H1 (cell line): ENCODE measurements around the gene OR4A16. TPM values are rescaled to one million over a fixed set of nuclear protein-coding genes. Genes with fewer than 3 reads are reported as not detected.

ENCODE experiments used
- CTCF ChIA-PET: fragments of 300-600 bp; sonication (Branson Sonifier 250); formaldehyde crosslinking; loops from one replicate; lab custom pipeline; 2021; ENCODE audit not compliant: partially characterized antibody; lab: Charles Lee
- POLR2A ChIA-PET: fragments of 300-600 bp; sonication (Branson Sonifier 250); formaldehyde crosslinking; loops from one replicate; lab custom pipeline; 2021; ENCODE audit warnings: inconsistent platforms; ENCODE audit not compliant: partially characterized antibody; lab: Charles Lee
- DNase-seq, 2 experiments: peaks; one replicate each; pipeline versions ENCODE4 v3.0.0 to v3.0.0-alpha.2; 2010 to 2022; ENCODE audit warnings: low spot score in 2 of 2, low read depth in 1 of 2, mixed read lengths in 1 of 2
- FAIRE-seq: peaks from 2 replicates; lab custom pipeline; 2011; peaks lifted over from hg19 to GRCh38; lab: Jason Lieb, UNC
- H2AFZ ChIP-seq: 2 replicates; pipeline ENCODE4 v1.8.1; 2012; ENCODE audit warnings: low read length, inconsistent platforms
- H2AK5ac ChIP-seq: 2 replicates; pipeline ENCODE4 v1.6.1; 2013; ENCODE audit warnings: low read depth, low read length
- H2BK120ac ChIP-seq: replicated peaks from 2 replicates; pipeline ENCODE3; 2013; ENCODE audit warnings: low read depth, low read length, inconsistent platforms
- H2BK12ac ChIP-seq: 2 replicates; pipeline ENCODE4 v1.6.1; 2013; ENCODE audit warnings: low read depth, low read length
- H2BK15ac ChIP-seq: 2 replicates; pipeline ENCODE4 v1.6.1; 2013; ENCODE audit warnings: low read length
- H2BK20ac ChIP-seq: 2 replicates; pipeline ENCODE4 v1.6.1; 2013; ENCODE audit warnings: low read length
- H2BK5ac ChIP-seq: 2 replicates; pipeline ENCODE4 v1.6.1; 2013; ENCODE audit warnings: low read depth, low read length
- H3K14ac ChIP-seq: 2 replicates; pipeline ENCODE4 v1.6.1; 2013; ENCODE audit warnings: inconsistent platforms; ENCODE audit not compliant: insufficient read length
- H3K18ac ChIP-seq: 2 replicates; pipeline ENCODE4 v1.6.1; 2013; ENCODE audit warnings: low read length; ENCODE audit errors: extremely low read depth
- H3K23ac ChIP-seq: 2 replicates; pipeline ENCODE4 v1.6.1; 2013; ENCODE audit warnings: inconsistent platforms; ENCODE audit not compliant: insufficient read length
- H3K23me2 ChIP-seq: 2 replicates; pipeline ENCODE4 v1.6.1; 2013; ENCODE audit warnings: low read depth, low read length
- H3K27ac ChIP-seq: 2 replicates; pipeline ENCODE4 v1.6.1; 2011; ENCODE audit warnings: low read depth, low read length, inconsistent platforms
- H3K27me3 ChIP-seq, 4 experiments: replicated peaks in 1 of 4; 1 replicate in 1 of 4; 2 replicates in 3 of 4; pipeline versions ENCODE4 v1.6.1 to v1.8.1; 2011 to 2013; ENCODE audit warnings: low read length in 3 of 4, mild to moderate bottlenecking in 3 of 4, inconsistent platforms in 2 of 4, mixed read lengths in 2 of 4, moderate library complexity in 1 of 4; ENCODE audit not compliant: control insufficient read depth in 3 of 4, insufficient read depth in 3 of 4; ENCODE audit errors: extremely low read depth in 1 of 4
- H3K36me3 ChIP-seq, 4 experiments: 2 replicates each; pipeline versions ENCODE4 v1.6.1 to v1.8.1; 2011 to 2013; ENCODE audit warnings: mild to moderate bottlenecking in 4 of 4, low read length in 3 of 4, moderate library complexity in 2 of 4, control low read depth in 1 of 4, inconsistent platforms in 1 of 4; ENCODE audit not compliant: insufficient read depth in 4 of 4, control insufficient read depth in 2 of 4
- H3K4ac ChIP-seq: replicated peaks from 2 replicates; pipeline ENCODE3; 2013; ENCODE audit warnings: low read length, low read depth, mixed read lengths, inconsistent platforms; ENCODE audit not compliant: insufficient read length
- H3K4me1 ChIP-seq, 4 experiments: replicated peaks in 1 of 4; 1 replicate in 1 of 4; 2 replicates in 3 of 4; pipeline versions ENCODE4 v1.6.1 to v1.8.1; 2011 to 2013; ENCODE audit warnings: low read length in 3 of 4, inconsistent platforms in 2 of 4, mixed read lengths in 1 of 4; ENCODE audit not compliant: insufficient read depth in 4 of 4, control insufficient read depth in 3 of 4
- H3K4me2 ChIP-seq, 2 experiments: 2 replicates each; pipeline versions ENCODE4 v1.6.1 to v1.8.1; 2011 to 2013; ENCODE audit warnings: low read depth in 2 of 2, low read length in 2 of 2, control low read depth in 1 of 2, inconsistent platforms in 1 of 2, mild to moderate bottlenecking in 1 of 2; ENCODE audit not compliant: insufficient read depth in 1 of 2
- H3K4me3 ChIP-seq, 4 experiments: fragments of 200-600, 300-600 bp in 1 of 4; sonication (generic), shearing (Covaris generic), sonication (Bioruptor Twin) in 1 of 4; 2 replicates each; pipeline versions ENCODE4 v1.5.1 to v1.8.1; 2011 to 2016; ENCODE audit warnings: low read length in 4 of 4, low read depth in 3 of 4, control low read depth in 2 of 4, inconsistent platforms in 2 of 4, mild to moderate bottlenecking in 2 of 4, mixed read lengths in 1 of 4, moderate library complexity in 1 of 4; ENCODE audit not compliant: insufficient read depth in 2 of 4; ENCODE audit errors: extremely low read depth in 1 of 4
- H3K56ac ChIP-seq: replicated peaks from 2 replicates; pipeline ENCODE3; 2013; ENCODE audit warnings: low read depth, mild to moderate bottlenecking, mixed read lengths, low read length, inconsistent platforms; ENCODE audit not compliant: insufficient read length
- H3K79me1 ChIP-seq: 2 replicates; pipeline ENCODE4 v1.6.1; 2013; ENCODE audit warnings: low read depth, low read length, control low read depth
- H3K79me2 ChIP-seq, 2 experiments: 2 replicates each; pipeline versions ENCODE4 v1.6.1 to v1.8.1; 2012 to 2013; ENCODE audit warnings: low read length in 2 of 2, mild to moderate bottlenecking in 2 of 2, inconsistent platforms in 1 of 2; ENCODE audit not compliant: insufficient read depth in 2 of 2, control insufficient read depth in 1 of 2
- H3K9ac ChIP-seq, 4 experiments: replicated peaks in 1 of 4; 1 replicate in 1 of 4; 2 replicates in 3 of 4; pipeline versions ENCODE4 v1.6.1 to v1.8.1; 2011 to 2013; ENCODE audit warnings: low read depth in 3 of 4, low read length in 3 of 4, control low read depth in 2 of 4, mild to moderate bottlenecking in 2 of 4, moderate library complexity in 2 of 4, inconsistent platforms in 1 of 4; ENCODE audit errors: extremely low read depth in 1 of 4
- H3K9me3 ChIP-seq, 2 experiments: 2 replicates each; pipeline versions ENCODE4 v1.6.1 to v1.8.1; 2012 to 2013; ENCODE audit warnings: mild to moderate bottlenecking in 2 of 2, moderate library complexity in 2 of 2, control low read depth in 1 of 2, inconsistent platforms in 1 of 2, low read depth in 1 of 2, low read length in 1 of 2, mixed read lengths in 1 of 2; ENCODE audit not compliant: insufficient read depth in 2 of 2
- H4K20me1 ChIP-seq, 2 experiments: replicated peaks in 1 of 2; 2 replicates each; pipeline versions ENCODE3 to v1.8.1; 2011 to 2013; ENCODE audit warnings: inconsistent platforms in 2 of 2, low read length in 2 of 2, mild to moderate bottlenecking in 1 of 2; ENCODE audit not compliant: insufficient read depth in 2 of 2, control insufficient read depth in 1 of 2
- H4K5ac ChIP-seq: 2 replicates; pipeline ENCODE4 v1.6.1; 2013; ENCODE audit warnings: low read length, low read depth, mixed read lengths, inconsistent platforms; ENCODE audit not compliant: insufficient read length
- H4K8ac ChIP-seq: 2 replicates; pipeline ENCODE4 v1.8.0; 2013; ENCODE audit warnings: mild to moderate bottlenecking, moderate library complexity, low read length, inconsistent platforms; ENCODE audit not compliant: insufficient read depth; ENCODE audit errors: extremely low read depth
- H4K91ac ChIP-seq: replicated peaks from 2 replicates; pipeline ENCODE3; 2013; ENCODE audit warnings: low read length, mixed read lengths, inconsistent platforms; ENCODE audit not compliant: insufficient read length
- BCL11A ChIP-seq, 2 experiments: IDR thresholded peaks; one replicate each; pipeline ENCODE4 v1.6.1; 2011; ENCODE audit warnings: low read depth in 2 of 2, low read length in 2 of 2, mild to moderate bottlenecking in 2 of 2
- CEBPB ChIP-seq: IDR thresholded peaks from 2 replicates; pipeline ENCODE4 v1.6.1; 2012; ENCODE audit warnings: low read depth, low read length
- CREB1 ChIP-seq: IDR thresholded peaks from 2 replicates; pipeline ENCODE4 v1.6.1; 2012; ENCODE audit warnings: inconsistent platforms
- HDAC2 ChIP-seq, 2 experiments: fragments of 300-600 bp in 1 of 2; sonication (generic) in 1 of 2; IDR thresholded peaks; 2 replicates each; pipeline ENCODE4 v1.6.1; 2011 to 2012; ENCODE audit warnings: low read depth in 2 of 2, low read length in 2 of 2, mild to moderate bottlenecking in 2 of 2, moderate library complexity in 2 of 2, borderline replicate concordance in 1 of 2, inconsistent platforms in 1 of 2
- JUN ChIP-seq: IDR thresholded peaks from 2 replicates; pipeline ENCODE4 v1.6.1; 2011; ENCODE audit warnings: low read depth, mild to moderate bottlenecking, improper control_type of control experiment, low read length
- JUND ChIP-seq: IDR thresholded peaks from 2 replicates; pipeline ENCODE4 v1.6.1; 2011; ENCODE audit warnings: mild to moderate bottlenecking, improper control_type of control experiment, low read length
- RFX5 ChIP-seq: IDR thresholded peaks from 2 replicates; pipeline ENCODE4 v1.6.1; 2011; ENCODE audit warnings: low read depth, low read length, improper control_type of control experiment, borderline replicate concordance
- RXRA ChIP-seq: IDR thresholded peaks from 2 replicates; pipeline ENCODE4 v1.6.1; 2011; ENCODE audit warnings: low read depth, mild to moderate bottlenecking, low read length, moderate library complexity; ENCODE audit not compliant: insufficient read depth
- SIRT6 ChIP-seq: IDR thresholded peaks from one replicate; pipeline ENCODE4 v1.7.1; 2012; ENCODE audit warnings: low read length, inconsistent platforms
- SP1 ChIP-seq: IDR thresholded peaks from 2 replicates; pipeline ENCODE4 v1.6.1; 2011; ENCODE audit warnings: low read depth, low read length
- SUZ12 ChIP-seq: fragments of 200-600 bp; sonication (generic); IDR thresholded peaks from 2 replicates; pipeline ENCODE4 v1.6.1; 2012; ENCODE audit warnings: mild to moderate bottlenecking, inconsistent platforms, low read length, moderate library complexity, mixed read lengths
- WGBS, 2 experiments: shearing (Covaris generic) in 1 of 2; methylation state at CpG; one replicate each; pipeline versions ENCODE4 v1.1.6 to v1.1.7; 2013 to 2015; ENCODE audit warnings: low lambda C conversion rate in 2 of 2, mixed read lengths in 2 of 2, inconsistent platforms in 1 of 2, low coverage in 1 of 2, missing lambda C conversion rate in 1 of 2; ENCODE audit not compliant: insufficient replicate concordance in 2 of 2, insufficient coverage in 1 of 2, insufficient read length in 1 of 2; ENCODE audit errors: extremely low coverage in 1 of 2, missing lambda C conversion rate in 1 of 2; 5-methylcytosine and 5-hydroxymethylcytosine counted together
- polyA plus RNA-seq, 7 experiments: library from polyadenylated mRNA; depleted of rRNA in 3 of 7; stranded (reverse) in 5 of 7; unstranded in 2 of 7; fragments of >200 nt in 5 of 7; fragments of 200-250 nt in 2 of 7; gene quantifications; 1 replicate in 5 of 7; 2 replicates in 1 of 7; 4 replicates in 1 of 7; pipeline versions ENCODE4 v1.2.1 to v1.2.3, GENCODE V29; 2011 to 2013; ENCODE audit warnings: missing spikeins in 2 of 7, mixed read lengths in 2 of 7
- total RNA-seq: library from RNA; stranded (reverse); fragmentation: NEBNext Ultra II Directional; extraction: Animal tissue kit (Norgen Biotek cat#: 25700); gene quantifications from 2 replicates; pipeline ENCODE4 v1.2.1, GENCODE V29; 2021
- TF ChIP-seq, protein P1 (sequence below): IDR thresholded peaks from 2 replicates; pipeline ENCODE4 v1.6.1; 2011; ENCODE audit warnings: low read depth, mild to moderate bottlenecking, low read length; ENCODE audit not compliant: insufficient read depth

OR4A16 gene
- total and polyA plus RNA-seq, 2 of the 8 experiments (the other 6 are each of a cell fraction or from before 2014, with no cell fraction given), result not detected

DNA sequence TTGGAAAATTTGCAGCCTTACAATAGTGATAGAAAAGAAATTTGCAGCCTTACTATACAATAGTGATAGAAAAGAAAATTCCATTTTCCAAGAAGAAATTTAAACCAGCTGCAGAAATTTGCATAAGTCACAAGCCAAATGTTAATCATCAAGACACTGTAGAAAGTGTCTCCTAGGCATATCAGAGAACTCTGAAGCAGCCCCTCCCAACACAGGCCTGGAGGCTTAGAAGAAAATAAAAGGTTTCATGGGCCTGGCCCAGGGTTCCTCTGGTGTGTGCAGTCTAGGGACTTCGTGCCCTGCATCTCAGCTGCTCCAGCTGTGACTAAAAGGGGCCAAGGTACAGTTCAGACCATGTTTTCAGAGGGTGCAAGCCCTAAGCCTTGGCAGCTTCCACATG is 6.0 kb downstream of the OR4A16 start:
- Histone ChIP-seq H4K20me1 (no peaks in the 10 kb centered on the region), H2BK20ac (no peak overlapping the region), H2AFZ (no peak overlapping the region), H3K4ac (no peak overlapping the region), H2AK5ac (no peak overlapping the region), H2BK15ac (no peak overlapping the region), H3K23me2 (no peaks in the 10 kb centered on the region), H2BK120ac (no peak overlapping the region), H3K4me3 (no peak overlapping the region), H3K9ac (no peak overlapping the region), H3K18ac (no peak overlapping the region), H3K27ac (no peak overlapping the region), H2BK12ac (no peak overlapping the region), H4K5ac (no peak overlapping the region), H3K36me3 (no peaks in the 10 kb centered on the region), H4K91ac (no peak overlapping the region), H3K79me2 (no peaks in the 10 kb centered on the region), H3K79me1 (no peaks in the 10 kb centered on the region), H3K23ac (no peak overlapping the region), H3K9me3 (peaks cover 45 to 52% of the 10 kb centered on the region in 2 experiments), H3K4me2 (no peak overlapping the region), H2BK5ac (no peak overlapping the region), H3K14ac (no peak overlapping the region), H3K56ac (no peak overlapping the region), H3K4me1 (no peaks in the 10 kb centered on the region), H3K27me3 (no peaks in the 10 kb centered on the region), H4K8ac (no peak overlapping the region)
- no peak for DNase-seq
- POLR2A ChIA-PET, result no interaction called here
- FAIRE-seq, result no peak
- 50% methylated on average over 1 of the region's 1 CpG; no CpG with 5 or more reads in 1 of the 2 experiments for WGBS, 2 experiments
- TF ChIP-seq RXRA (no peak), JUN (no peak), BCL11A (IDR thresholded peaks at IDR 0.05; ENCODE audit: low read depth in 2 of 2, low read length in 2 of 2) (no peak), SP1 (no peak), CREB1 (no peak), HDAC2 (IDR thresholded peaks at IDR 0.05; ENCODE audit: borderline replicate concordance in 1 of 2, low read depth in 2 of 2, low read length in 2 of 2) (no peak), SIRT6 (no peak), RFX5 (no peak), CEBPB (no peak), SUZ12 (no peak), JUND (no peak)
- TF ChIP-seq, protein P1, sequence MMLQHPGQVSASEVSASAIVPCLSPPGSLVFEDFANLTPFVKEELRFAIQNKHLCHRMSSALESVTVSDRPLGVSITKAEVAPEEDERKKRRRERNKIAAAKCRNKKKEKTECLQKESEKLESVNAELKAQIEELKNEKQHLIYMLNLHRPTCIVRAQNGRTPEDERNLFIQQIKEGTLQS, result no peak
- CTCF ChIA-PET, result no interaction called here
